ENCODE measurements around the gene SMIM35. TPM values are rescaled to one million over a fixed set of nuclear protein-coding genes. Genes with fewer than 3 reads are reported as not detected.
"Not testable (repeated sequence)": the region's sequence is repeated elsewhere in the genome, so short reads cannot be mapped to it uniquely, and the experiment has no call there.

Gene SMIM35
- total RNA-seq, 1 experiment from 2014 or later: not detected

GRCh38 chr11:117985953-117986887 lies 100.5 kb downstream of the SMIM35 start, which contains the start of gene IL10RA:
TSS of gene IL10RA (plus strand) at chr11:117986394. CDS start at chr11:117986468, 74 bp downstream.
- DNase-seq (ENCODE audit: low spot score): peak; percentile 69

GRCh38 chr11:117984476-117984875 lies 102.3 kb downstream of the SMIM35 start:
- DNase-seq (ENCODE audit: low spot score): no peak

- no peak for DNase-seq (ENCODE audit: low spot score)
Observed at GRCh38 chr11:117983163-117983475, 103.6 kb downstream of the SMIM35 start.

GRCh38 chr11:117980720-117981119 lies 106.0 kb downstream of the SMIM35 start:
- DNase-seq (ENCODE audit: low spot score): no peak

GRCh38 chr11:117980280-117980679 lies 106.5 kb downstream of the SMIM35 start:
- DNase-seq (ENCODE audit: low spot score): no peak

GRCh38 chr11:117979481-117980211 lies 107.1 kb downstream of the SMIM35 start:
- DNase-seq (ENCODE audit: low spot score): no peak

GRCh38 chr11:117978991-117979390 lies 107.8 kb downstream of the SMIM35 start:
- DNase-seq (ENCODE audit: low spot score): no peak

- not testable (repeated sequence) for DNase-seq (ENCODE audit: low spot score)
Observed at GRCh38 chr11:117978291-117978910, 108.4 kb downstream of the SMIM35 start.

- not testable (repeated sequence) for DNase-seq (ENCODE audit: low spot score)
Observed at GRCh38 chr11:117977612-117978264, 109.0 kb downstream of the SMIM35 start.

GRCh38 chr11:117977029-117977428 lies 109.7 kb downstream of the SMIM35 start:
- DNase-seq (ENCODE audit: low spot score): no peak

GRCh38 chr11:117976445-117976844 lies 110.3 kb downstream of the SMIM35 start:
- no peak for DNase-seq (ENCODE audit: low spot score)

- no peak for DNase-seq (ENCODE audit: low spot score)
Observed at GRCh38 chr11:117973503-117973860, 113.3 kb downstream of the SMIM35 start.

- DNase-seq (ENCODE audit: low spot score): peak; percentile 25
Observed at GRCh38 chr11:117972629-117973502, 113.9 kb downstream of the SMIM35 start.

- no peak for DNase-seq (ENCODE audit: low spot score)
Observed at GRCh38 chr11:117972044-117972443, 114.7 kb downstream of the SMIM35 start.

- DNase-seq (ENCODE audit: low spot score): peak; percentile 67
Observed at GRCh38 chr11:117970400-117971024, 116.3 kb downstream of the SMIM35 start.

- no peak for DNase-seq (ENCODE audit: low spot score)
Observed at GRCh38 chr11:117969160-117969991, 117.4 kb downstream of the SMIM35 start.

- DNase-seq (ENCODE audit: low spot score): no peak
Observed at GRCh38 chr11:117966908-117967307, 119.9 kb downstream of the SMIM35 start.

- DNase-seq (ENCODE audit: low spot score): no peak
Observed at GRCh38 chr11:117962826-117963225, 123.9 kb downstream of the SMIM35 start.

- DNase-seq (ENCODE audit: low spot score): no peak
Observed at GRCh38 chr11:117961896-117962295, 124.9 kb downstream of the SMIM35 start.
